HG03354 (cell line): ENCODE data around the gene MTFMT.
A peak's percentile ranks its signal among the peaks of the same experiment; 100 is the strongest.

Experiments used
- ATAC-seq: cut with Tn5 transposase; IDR thresholded peaks from one replicate; pipeline ENCODE4 v1.9.1; 2021; ENCODE audit warnings: mild to moderate bottlenecking; ENCODE audit not compliant: unreplicated experiment, poor library complexity, severe bottlenecking

MTFMT gene

GRCh38 chr15:65062061-65062460, 32.6 kb upstream of the MTFMT start:
- no peak for ATAC-seq

- ATAC-seq: no peak
Observed at GRCh38 chr15:65060641-65061397, 31.4 kb upstream of the MTFMT start.

- no peak for ATAC-seq
Observed at GRCh38 chr15:65059931-65060596, 30.6 kb upstream of the MTFMT start.

DNA sequence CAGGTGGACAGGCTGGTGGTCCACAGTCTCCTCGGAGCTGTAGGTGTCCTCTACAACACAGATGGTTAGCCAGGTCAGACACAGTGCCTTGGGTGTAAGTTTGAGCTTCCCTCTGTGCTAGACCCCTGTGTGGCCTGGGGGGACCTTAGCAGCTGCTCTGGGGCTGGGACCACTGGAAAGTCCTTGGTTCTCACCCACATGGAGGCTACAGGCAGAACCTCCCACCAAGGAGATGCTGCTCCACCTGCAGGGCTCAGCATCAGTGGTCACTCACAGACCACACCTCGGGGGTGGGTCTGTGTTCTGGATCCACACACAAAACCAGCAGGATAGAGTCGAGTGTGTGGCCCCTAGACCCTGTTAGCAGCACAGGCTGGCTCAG, 29.9 kb upstream of the MTFMT start:
- ATAC-seq: no peak

DNA sequence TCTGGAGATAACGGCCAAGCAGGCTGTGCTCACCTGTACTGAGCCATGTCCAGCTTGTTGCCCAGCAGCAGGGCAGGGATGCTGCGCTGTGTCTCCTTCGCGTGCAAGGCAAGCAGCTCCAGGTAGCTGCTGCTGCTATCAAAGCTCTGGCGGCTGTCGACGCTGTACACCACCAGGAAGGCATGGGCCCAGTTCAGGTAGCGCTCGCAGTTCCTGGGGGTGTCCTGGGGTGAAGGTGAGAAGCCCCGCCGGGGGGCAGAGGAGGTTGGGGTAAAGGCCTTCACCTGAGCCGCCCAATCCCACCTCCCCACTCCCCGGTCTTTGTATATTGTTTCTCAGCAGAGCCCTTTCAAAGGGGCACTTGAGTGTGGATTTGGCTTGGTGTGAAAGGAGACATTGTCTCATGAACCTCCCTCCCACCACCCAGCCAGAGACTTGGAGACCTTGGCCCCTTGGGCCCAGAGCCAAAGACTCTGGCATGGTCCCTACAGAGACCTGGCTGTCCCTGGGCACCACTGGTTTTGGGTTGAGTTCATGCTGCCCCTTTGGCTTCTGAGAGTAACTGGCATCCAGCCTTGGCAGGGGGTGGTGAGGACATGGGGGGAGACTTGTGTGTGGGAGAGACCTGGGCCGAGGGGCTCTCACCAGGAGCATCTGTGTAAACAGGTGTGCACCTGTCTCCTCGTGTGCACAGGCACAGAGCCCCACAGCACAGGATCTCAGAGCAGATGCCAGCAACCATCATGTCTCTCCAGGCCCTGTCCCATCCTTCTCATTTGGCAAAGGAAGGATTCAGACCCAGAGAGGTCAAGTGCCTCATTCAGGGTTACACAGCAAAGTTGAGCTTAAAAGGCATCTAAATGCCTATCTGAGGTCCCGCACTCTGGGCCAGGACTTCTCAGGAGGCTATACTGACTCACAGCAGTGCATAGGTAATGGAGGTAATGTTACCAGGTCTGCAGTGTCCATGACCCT, 29.2 kb upstream of the MTFMT start:
- no peak for ATAC-seq

DNA sequence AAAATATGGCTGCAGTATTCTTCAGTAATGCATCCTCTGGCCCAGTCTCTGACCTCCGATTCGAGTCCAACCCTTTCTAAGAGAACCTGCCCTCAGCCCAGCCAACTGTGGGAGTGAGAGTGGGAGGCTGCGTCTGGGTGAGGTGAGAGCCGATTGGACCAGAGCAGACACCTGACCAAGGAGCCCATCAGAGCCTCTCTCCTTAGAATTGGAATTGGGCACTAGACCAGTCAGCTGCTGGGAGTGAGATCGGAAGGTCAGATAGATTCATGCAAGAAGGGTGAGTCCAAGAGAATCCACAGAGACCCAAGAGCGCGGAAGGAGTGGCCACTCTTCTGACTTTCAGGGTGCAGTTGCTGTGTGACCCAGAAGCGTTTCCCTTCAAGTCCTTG, 28.1 kb upstream of the MTFMT start:
- no peak for ATAC-seq

DNA sequence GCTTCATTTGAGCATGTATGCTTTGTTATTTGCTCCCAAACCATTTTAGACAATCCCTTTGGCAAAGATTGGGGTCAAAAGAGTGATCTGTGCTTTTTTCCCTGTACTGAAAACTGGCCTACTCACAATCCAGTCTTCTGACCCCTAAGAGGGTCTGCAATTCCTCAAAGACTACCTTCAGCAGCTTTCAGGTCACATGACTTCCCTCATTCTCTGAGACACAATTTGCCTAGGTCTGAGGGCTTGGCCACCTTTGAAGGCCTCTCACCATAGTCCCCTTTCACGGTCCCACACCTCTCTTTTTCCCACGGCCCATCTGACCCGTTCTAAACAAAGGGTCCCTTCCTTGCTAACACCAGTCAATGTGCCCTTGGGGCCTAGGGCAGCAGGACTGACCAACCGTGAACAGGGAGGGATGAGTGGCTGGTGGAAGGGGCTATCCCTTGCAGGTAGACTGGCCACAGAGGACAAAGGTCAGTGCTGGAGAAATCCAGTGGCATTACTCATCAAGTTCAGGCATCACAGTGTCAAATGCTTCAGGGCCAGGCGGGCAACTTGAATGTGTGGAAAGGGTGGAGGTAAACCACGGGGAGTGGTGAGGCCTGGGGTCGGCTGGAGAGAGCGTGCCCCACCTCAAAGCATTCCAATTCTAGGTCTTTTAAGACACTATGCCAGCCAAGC, 27.6 kb upstream of the MTFMT start:
- no peak for ATAC-seq

DNA sequence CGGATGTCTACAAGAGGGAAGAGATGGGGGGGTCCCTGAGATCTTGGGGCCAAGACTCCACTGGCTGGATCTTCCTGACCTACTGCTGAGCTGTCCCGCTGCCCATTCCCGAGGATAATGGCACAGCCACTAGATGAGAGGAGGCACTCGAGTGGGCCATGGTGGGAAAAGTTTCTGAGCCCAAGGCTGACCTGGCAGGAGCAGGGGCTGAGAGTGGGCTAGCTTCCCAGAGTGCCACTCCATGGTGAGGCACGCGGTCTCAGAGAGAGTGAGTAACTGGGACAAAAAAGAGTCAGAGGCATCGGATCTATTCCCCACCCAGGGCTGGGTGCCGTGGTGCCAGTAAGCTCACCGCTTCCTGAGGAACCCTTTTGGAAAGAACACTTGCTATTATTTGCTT, 26.7 kb upstream of the MTFMT start:
- ATAC-seq: no peak

GRCh38 chr15:65055201-65055870, 25.9 kb upstream of the MTFMT start:
- ATAC-seq: no peak

DNA sequence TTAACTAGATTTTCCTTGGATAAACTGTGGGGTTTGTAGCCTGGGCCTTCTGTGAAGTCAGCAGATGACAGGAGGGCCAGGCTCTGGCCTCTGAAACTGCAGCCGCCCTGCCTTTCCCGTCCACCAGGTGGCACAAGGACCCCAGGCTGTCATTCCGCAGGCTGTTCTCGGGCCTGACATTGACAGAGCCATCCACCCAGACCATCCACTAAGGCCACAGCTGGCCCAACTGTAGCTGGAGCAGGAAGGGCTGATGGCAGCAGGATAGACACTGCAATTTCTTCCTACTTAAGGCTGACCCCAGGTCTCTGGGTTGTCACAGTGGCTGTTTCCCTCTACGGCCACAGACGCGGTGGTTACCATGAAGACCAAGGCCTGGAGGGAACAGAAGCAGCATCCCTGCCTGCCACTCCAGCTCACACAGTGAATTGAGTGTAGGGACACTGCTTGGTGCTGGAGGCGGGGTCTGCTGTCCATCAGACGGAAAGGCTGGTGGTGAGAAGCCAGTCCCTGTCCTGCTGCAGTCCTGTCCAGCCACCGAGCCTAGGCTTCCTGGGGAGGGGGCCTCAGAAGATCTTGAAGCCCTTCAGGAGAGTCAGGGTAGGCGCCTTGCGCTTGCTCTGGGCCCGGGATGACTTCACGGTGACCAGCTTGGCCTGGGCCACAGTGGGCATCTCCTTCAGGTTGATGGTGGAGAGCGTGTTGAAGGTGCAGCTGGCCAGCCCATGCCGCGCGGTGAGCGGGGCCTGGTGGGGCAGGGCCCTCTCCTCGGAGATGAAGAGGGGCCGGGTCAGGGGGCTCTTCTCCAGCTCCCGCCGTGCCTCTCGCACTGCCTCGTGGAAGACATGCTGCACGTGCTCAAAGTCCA, 25.1 kb upstream of the MTFMT start:
- ATAC-seq: peak; percentile 50

DNA sequence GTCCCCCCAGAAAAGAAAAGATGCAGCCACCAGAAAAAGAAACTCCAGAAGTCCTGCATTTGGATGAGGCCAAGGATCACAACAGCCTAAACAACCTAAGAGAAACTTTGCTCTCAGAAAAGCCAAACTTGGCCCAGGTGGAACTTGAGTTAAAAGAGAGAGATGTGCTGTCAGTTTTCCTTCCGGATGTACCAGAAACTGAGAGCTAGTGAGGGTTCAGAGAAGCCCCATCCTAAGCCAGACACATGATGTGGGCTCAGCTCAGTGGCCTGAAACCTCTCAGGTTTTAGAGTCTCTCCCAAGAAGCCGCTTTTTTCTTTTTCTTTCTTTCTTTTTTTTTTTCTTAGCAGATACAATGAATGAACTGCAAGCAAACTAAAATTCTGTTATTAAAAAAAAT, 23.5 kb upstream of the MTFMT start:
- no peak for ATAC-seq

DNA sequence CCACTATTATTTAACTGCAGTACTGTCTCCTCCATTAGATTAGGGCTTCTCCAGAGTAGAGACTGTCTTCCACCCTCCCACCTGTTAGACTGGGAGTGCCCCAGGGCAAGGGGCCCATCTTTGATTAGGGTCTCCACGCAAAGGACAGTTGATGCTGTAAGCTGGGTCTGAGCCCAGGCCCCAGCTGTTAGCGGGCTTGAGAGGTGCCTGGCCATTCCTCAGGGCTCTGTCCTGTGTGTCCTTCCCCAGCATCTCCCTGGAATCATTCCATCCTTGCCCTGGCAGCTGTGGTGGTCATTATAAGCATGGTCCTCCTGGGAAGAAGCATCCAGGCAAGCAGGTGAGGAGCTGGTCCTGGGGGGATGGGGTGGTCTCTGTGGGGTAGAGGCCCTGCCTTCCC, 21.8 kb upstream of the MTFMT start:
- no peak for ATAC-seq

GRCh38 chr15:65050270-65050669, 20.8 kb upstream of the MTFMT start:
- no peak for ATAC-seq

DNA sequence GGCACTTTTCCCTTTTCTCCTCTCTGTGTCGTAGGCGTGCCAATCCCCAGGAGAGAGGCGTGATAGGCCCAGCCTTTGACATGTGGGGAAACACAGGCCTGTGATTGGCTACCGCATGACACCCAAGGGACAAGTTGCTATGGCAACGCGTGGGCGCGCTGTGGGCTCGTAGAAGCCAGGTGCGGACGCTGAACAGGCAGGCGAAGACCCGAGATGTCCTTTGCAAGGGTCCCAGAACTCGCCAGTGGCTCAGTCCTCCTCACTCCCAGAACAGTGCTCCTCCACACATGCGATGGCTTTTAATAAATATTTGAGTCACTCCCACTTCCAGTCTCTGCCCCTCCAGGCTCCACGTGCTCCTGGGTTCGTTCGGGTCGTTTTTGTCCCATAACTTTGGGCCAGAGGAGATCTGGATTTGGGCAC, 20.0 kb upstream of the MTFMT start:
- peak; percentile 91 for ATAC-seq

GRCh38 chr15:65048241-65048640, 18.8 kb upstream of the MTFMT start:
- ATAC-seq: no peak

GRCh38 chr15:65044724-65045481, 15.5 kb upstream of the MTFMT start, which contains the start of gene SLC51B:
TSS of gene SLC51B (plus strand) at chr15:65045387. CDS start at chr15:65050005, 4,618 bp downstream.
- ATAC-seq: no peak

GRCh38 chr15:65044218-65044617, 14.8 kb upstream of the MTFMT start:
- peak; percentile 49 for ATAC-seq
